GM21786 (cell line): ENCODE data around the gene TBC1D21.

ENCODE experiments used
- ATAC-seq: cut with Tn5 transposase; IDR thresholded peaks from one replicate; pipeline ENCODE4 v1.9.1; 2021; ENCODE audit not compliant: unreplicated experiment

Gene TBC1D21

DNA sequence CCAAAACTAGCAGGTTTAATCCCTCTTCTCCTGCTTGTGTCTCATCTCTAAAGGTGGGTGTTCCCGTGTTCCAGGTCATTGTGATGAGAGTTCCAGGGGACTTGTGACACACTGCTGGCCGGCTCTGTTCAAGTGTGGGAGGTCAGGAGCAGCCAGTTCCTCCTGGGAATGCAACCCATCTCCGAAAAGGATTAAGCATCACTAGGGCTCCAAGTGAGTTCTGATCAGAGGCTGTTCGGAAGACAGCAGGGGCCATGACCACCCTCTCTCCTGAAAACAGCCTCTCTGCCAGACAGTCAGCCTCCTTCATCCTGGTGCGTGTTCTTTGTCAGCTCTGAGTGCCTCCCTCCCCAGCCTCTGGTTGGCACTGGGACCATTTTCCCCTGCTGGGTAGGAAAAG is at the start of gene TBC1D21:
Gene TBC1D21, plus strand, starts transcription at position 109 of the 400 bp plus-strand sequence. Its CDS starts 146 bp downstream, at position 255.
- no peak for ATAC-seq

- no peak for ATAC-seq
These were observed 46.6 kb upstream of the TBC1D21 start for GRCh38 chr15:73826711-73827251.

DNA sequence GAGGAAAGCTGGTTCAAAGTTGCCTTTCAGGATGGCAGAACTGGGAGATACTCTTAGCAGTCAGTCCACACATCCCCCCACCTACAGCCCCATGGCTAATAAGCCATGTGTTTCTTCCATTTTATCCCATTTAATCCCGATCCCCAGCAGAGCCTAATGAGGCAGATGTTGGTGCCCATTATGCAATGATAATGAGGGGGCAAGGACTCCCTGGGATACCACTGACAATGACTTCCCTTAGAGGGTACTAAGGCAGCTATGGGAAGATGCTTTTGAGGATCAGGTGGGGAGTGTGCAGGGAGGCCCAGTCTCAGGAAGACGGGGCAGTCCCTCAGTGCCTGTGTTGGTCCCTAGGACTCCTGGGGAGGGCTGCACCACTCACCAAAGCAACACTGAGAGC is 43.8 kb upstream of the TBC1D21 start:
- ATAC-seq, result no peak

GRCh38 chr15:73832657-73833056 is 40.7 kb upstream of the TBC1D21 start:
- no peak for ATAC-seq

DNA sequence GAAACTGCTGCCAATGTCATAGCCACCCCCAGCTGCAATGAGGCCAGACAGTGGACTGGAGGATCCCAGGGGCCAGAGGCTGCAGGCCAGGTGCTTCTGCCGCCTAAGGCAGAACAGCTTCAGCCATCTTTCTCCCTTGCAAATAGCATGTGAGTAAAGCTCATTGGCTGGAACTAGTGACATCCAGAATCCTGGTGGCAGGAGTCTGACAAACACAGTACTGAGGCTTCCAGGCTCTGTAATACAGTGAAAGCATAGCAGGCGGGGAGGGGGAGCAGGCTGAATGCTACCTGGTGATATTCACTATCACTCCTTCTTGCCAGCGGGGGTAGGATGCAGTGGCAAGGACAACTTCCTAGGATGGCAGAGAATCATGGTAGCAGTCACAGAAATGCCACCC is 36.5 kb upstream of the TBC1D21 start:
- no peak for ATAC-seq

DNA sequence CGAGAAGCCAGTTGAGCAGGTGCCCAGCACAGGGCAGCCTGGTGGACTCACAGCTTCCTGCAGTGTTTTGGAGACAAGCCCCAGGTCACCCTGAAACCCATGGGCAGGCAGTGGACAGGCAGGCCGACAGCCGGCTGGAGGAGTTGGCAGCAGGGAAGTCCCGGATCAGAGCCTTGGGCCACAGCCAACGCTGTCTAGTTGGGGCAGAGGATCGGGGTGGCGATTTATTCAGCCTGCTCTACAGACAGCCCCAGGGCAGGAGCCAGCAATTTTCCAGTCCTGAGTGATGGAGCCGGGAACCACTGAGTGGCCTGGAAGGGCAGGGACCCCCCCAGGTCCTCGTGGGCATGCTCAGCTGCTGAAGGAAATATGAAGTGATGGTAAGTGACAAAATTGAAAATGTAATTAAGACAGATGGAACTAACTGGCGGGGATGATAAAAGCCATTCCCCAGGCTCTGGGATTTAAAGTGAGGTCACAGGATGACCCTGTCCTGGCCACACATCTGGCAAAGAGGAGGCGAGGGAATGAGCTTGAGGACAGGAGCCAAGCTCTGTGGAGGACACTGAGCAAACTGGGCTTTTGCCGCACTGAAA is 34.4 kb upstream of the TBC1D21 start:
- ATAC-seq, result no peak

- no peak for ATAC-seq
These were observed 33.5 kb upstream of the TBC1D21 start for GRCh38 chr15:73839699-73840377.

- no peak for ATAC-seq
These were observed 32.6 kb upstream of the TBC1D21 start for GRCh38 chr15:73840771-73841170.

DNA sequence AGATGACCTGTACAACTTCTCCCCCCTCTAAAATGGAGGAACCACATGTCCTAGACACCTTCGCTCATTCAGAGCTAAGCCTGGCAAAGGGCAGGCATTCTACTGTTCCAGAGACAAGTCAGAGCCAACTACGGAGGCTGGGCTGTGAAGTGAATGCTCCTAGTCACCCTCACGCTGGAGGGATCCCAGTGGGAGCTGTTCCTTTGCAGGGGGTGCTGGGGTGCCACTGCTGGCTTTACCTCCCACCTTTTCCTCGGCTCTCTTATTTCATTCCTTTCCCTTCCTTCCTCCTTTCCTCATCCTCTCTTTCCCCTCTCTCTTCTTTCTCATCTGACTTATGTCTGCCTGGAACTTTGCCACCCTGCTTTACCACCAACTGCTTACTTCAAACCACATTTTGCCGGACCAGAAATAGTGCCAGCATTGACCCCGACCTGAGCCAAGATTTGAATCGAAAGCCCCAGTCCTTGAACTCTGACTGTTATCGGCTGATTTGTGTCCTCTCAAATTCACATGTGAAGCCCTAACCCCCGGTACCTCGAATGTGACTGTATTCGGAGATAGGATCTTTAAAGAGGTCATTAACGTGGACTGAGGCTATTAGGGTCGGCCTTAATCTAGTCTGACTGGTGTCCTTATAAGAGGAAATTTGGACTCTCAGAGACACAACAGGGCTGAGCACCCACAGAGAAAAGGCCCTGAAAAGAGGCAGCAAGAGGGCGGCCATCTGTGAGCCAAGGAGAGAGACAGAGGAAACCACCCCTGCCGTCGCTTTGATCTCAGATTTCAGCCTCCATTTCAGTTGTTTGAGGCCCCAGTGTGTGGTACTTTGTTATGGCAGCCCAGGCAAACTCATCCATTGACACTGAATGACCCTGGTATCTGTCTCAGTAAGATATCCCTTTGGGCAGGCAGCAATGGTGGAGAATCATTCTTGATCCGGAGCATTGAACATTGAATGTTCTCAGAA is 31.3 kb upstream of the TBC1D21 start:
- ATAC-seq, result no peak

- no peak for ATAC-seq
These were observed 29.6 kb upstream of the TBC1D21 start for GRCh38 chr15:73843787-73844186.

GRCh38 chr15:73844356-73844755 is 29.0 kb upstream of the TBC1D21 start:
- ATAC-seq, result no peak

DNA sequence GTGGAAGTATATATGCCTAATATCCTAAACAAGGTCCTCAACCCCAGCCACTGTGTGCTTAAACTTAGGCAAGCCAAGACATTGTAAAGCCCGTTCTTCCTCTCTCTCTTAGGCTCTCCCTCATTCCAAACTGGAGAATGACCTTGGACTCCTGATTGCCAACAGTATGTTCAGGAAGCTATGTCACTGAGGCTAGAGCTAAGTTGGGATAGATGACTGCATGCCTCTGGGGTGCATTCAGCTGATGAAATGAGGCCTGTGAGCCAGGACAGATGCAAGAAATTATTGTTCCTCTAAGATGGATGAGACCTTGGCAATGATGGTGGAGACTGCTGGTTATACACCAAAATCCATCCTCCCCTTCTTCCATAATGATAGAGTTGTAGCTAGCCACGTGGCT is 27.9 kb upstream of the TBC1D21 start:
- no peak for ATAC-seq

- no peak for ATAC-seq
These were observed 27.5 kb upstream of the TBC1D21 start for GRCh38 chr15:73845907-73846306.

GRCh38 chr15:73849641-73850040 is 23.7 kb upstream of the TBC1D21 start:
- no peak for ATAC-seq

DNA sequence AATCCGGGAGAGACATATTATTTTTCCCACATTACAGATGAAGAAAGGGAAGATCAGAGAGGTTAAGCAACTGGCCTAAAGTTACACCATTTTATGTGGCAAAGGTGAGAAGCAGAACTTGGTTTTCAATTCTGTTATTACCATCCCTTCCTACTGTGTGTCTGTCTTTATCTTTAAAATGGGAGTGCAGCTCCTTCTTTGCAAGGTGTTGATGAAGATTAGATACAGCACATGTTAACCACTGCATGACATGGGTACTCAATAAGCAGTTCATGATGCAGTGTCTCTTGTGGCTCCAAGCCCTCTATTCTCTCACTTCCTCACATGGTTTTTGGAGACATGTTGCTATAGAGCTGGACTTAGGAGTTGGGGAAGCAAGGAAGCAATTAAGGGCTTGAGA is 23.1 kb upstream of the TBC1D21 start:
- no peak for ATAC-seq

DNA sequence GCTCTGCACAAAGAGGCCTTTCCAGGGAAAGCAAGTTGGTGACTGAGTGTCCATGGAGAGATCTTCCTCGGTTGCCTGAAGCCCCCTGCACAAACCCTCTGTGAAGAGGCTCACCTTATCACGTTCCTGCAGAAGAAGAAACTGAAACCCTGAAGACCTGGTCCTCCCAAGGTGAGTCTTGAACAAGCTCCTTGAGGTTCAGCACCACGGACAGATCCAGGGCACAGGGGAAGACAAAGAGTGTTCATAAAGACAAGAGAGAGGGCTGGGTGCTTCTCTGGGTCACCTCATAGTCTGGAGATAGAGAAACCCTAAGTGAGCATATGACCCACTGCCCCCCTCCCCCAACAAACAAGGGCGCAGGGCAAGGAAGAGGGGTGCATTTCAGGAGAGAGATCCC is 21.7 kb upstream of the TBC1D21 start:
- no peak for ATAC-seq

- ATAC-seq, result no peak
These were observed 20.9 kb upstream of the TBC1D21 start for GRCh38 chr15:73852507-73852906.

GRCh38 chr15:73854265-73854664 is 19.1 kb upstream of the TBC1D21 start:
- ATAC-seq, result no peak

DNA sequence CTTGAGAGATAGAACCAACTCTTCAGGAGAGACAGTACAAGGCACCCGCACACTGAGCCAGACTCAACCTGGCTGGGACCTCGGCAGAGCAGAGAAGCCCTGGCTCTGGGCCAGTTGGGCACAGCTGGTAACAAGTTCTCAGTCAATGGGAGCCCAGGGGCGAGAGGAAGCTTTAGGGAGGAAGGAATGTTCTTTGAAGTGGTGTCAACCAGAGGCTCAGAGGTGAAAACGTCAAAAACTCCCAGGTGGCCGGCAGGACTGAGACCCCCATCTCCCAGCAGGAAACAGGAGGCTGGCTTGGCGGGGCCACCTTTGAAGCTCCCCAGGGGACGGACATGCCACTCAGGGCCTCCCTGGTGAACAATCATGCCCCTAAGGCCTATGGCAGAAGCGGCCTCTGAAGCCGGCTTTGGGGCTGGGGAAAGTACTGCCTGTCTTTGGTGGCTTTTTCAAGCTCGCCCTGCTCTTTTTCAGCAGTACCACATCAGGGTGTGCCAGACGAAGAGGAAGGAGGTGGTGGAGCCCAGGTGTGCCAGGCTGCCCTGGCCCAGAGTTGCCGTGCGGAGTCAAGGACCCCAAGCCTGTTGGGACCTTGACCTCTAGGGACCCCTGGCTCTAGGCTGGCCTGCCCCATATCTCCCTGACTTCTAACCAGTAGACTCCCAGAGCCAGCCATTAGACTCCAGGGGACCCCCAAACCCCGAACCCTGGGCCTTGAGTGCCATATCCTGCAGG is 16.7 kb upstream of the TBC1D21 start:
- no peak for ATAC-seq

DNA sequence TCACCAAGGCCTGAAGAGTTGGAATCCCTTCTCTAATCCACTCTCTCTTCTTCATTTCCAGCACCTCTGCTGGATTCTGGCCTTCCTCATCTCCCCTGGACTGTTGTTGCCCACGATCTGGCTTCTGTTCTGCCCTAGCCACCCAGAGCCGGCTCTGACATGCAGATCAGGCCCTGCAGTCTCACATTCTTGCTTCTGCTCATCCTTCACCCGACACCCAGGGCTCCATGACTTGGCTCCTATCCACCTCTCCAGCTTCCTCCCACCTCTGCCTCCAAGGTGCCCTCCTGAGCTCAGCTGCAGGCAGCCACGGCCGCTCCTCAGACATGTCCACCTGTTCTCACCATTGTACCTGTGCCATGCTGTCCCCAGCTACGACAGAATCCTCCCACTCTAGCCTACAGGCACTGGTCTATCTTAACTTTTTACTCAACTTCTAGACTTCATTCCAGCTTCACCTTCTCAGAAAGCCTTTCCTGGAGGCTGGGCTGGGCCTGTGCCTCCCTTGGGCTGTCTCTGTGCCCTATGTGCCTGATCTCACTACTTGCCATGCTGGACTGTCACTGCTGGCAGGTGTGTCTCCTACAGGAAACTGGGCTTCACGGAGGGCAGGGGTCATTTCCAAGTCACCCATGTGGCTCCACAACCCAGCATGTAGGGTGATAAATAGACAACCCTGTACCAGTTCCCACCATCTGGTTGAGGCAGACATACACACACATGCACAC is 16.0 kb upstream of the TBC1D21 start:
- no peak for ATAC-seq
